Endothelial cell of umbilical vein (primary cell): ENCODE data around the gene MTMR4. TPM values are rescaled to one million over a fixed set of nuclear protein-coding genes. Genes with fewer than 3 reads are reported as not detected.

Experiments
- BruUV-seq: library from RNA; stranded (reverse); fragments of 400-500 nt; replicated peaks from 2 replicates; lab custom pipeline; 2021; lab: Mats Ljungman, UMichigan
- CTCF ChIA-PET: fragments of 300-600, 350-600 bp; sonication (Branson Sonifier 250); formaldehyde crosslinking; loops from one replicate; lab custom pipeline; 2021; ENCODE audit warnings: antibody characterized with exemption, inconsistent platforms; lab: Charles Lee
- POLR2A ChIA-PET: fragments of 300-600, 350-600 bp; sonication (Branson Sonifier 250); formaldehyde crosslinking; loops from one replicate; lab custom pipeline; 2021; ENCODE audit warnings: antibody characterized with exemption, inconsistent platforms; lab: Charles Lee
- DNase-seq: peaks from one replicate; pipeline ENCODE4 v3.0.0-alpha.2; 2011; ENCODE audit warnings: low read depth, low spot score
- FAIRE-seq: peaks from 2 replicates; lab custom pipeline; 2011; peaks lifted over from hg19 to GRCh38; lab: Jason Lieb, UNC
- H2AFZ ChIP-seq: 2 replicates; pipeline ENCODE4 v1.6.0; 2012; ENCODE audit warnings: low read depth, low read length, control low read depth, inconsistent platforms
- H3K27ac ChIP-seq: 2 replicates; pipeline ENCODE4 v1.5.1; 2011; ENCODE audit warnings: low read depth, mild to moderate bottlenecking, control low read depth, low read length, moderate library complexity; ENCODE audit not compliant: insufficient read depth
- H3K27me3 ChIP-seq, 2 experiments: 2 replicates each; pipeline versions ENCODE4 v1.6.0 to v1.6.1; 2011; ENCODE audit warnings: low read length in 2 of 2, mixed read lengths in 1 of 2; ENCODE audit not compliant: control insufficient read depth in 2 of 2, insufficient read depth in 2 of 2
- H3K36me3 ChIP-seq, 2 experiments: 2 replicates in 1 of 2; 3 replicates in 1 of 2; pipeline ENCODE4 v1.5.1; 2011; ENCODE audit warnings: low read length in 2 of 2, mild to moderate bottlenecking in 1 of 2, moderate library complexity in 1 of 2; ENCODE audit not compliant: control insufficient read depth in 2 of 2, insufficient read depth in 2 of 2; ENCODE audit errors: extremely low read depth in 1 of 2
- H3K4me1 ChIP-seq: 3 replicates; pipeline ENCODE4 v1.5.1; 2011; ENCODE audit warnings: mild to moderate bottlenecking, low read length; ENCODE audit not compliant: control insufficient read depth, insufficient read depth; ENCODE audit errors: extremely low read depth
- H3K4me2 ChIP-seq: 2 replicates; pipeline ENCODE4 v1.6.1; 2011; ENCODE audit warnings: low read length, control low read depth, mixed read lengths; ENCODE audit not compliant: insufficient read depth
- H3K4me3 ChIP-seq, 3 experiments: fragments of 200-600 bp in 1 of 3; sonication (generic), shearing (Covaris generic) in 1 of 3; replicated peaks in 1 of 3; 2 replicates each; pipeline ENCODE4 v1.5.1; 2011 to 2016; ENCODE audit warnings: control low read depth in 3 of 3, low read length in 3 of 3, mild to moderate bottlenecking in 2 of 3, inconsistent platforms in 1 of 3, low read depth in 1 of 3, moderate library complexity in 1 of 3; ENCODE audit not compliant: insufficient read depth in 1 of 3
- H3K79me2 ChIP-seq: 2 replicates; pipeline ENCODE4 v1.6.0; 2012; ENCODE audit warnings: low read length, inconsistent platforms; ENCODE audit not compliant: control insufficient read depth, insufficient read depth
- H3K9ac ChIP-seq: replicated peaks from 2 replicates; pipeline ENCODE3; 2011; ENCODE audit warnings: low read length, control low read depth; ENCODE audit not compliant: insufficient read depth; ENCODE audit errors: extremely low read depth
- H3K9me1 ChIP-seq: replicated peaks from 3 replicates; pipeline ENCODE4 v1.6.0; 2011; ENCODE audit warnings: mild to moderate bottlenecking, low read length; ENCODE audit not compliant: control insufficient read depth, insufficient read depth; ENCODE audit errors: extremely low read depth
- H3K9me3 ChIP-seq: replicated peaks from 2 replicates; pipeline ENCODE4 v1.5.1; 2012; ENCODE audit warnings: low read length, inconsistent platforms; ENCODE audit not compliant: control insufficient read depth, insufficient read depth
- H4K20me1 ChIP-seq: replicated peaks from 2 replicates; pipeline ENCODE3; 2011; ENCODE audit warnings: mild to moderate bottlenecking, low read length; ENCODE audit not compliant: control insufficient read depth, insufficient read depth; ENCODE audit errors: extremely low read depth
- CTCF ChIP-seq, 2 donors: IDR thresholded peaks; 1 replicate in 1 of 2; 2 replicates in 1 of 2; pipeline ENCODE4 v1.5.1; 2011; ENCODE audit warnings: low read length in 2 of 2, mild to moderate bottlenecking in 2 of 2, moderate library complexity in 2 of 2, control low read depth in 1 of 2, inconsistent platforms in 1 of 2, low read depth in 1 of 2; ENCODE audit not compliant: insufficient read depth in 1 of 2; ENCODE audit errors: extremely low read depth in 1 of 2
- EZH2 ChIP-seq: IDR thresholded peaks from 2 replicates; pipeline ENCODE4 v1.6.1; 2012; ENCODE audit warnings: borderline replicate concordance, low read depth, mild to moderate bottlenecking, moderate library complexity, low read length, inconsistent platforms; ENCODE audit not compliant: severe bottlenecking
- FOS ChIP-seq: IDR thresholded peaks from 2 replicates; pipeline ENCODE4 v1.6.1; 2011; ENCODE audit warnings: mild to moderate bottlenecking, low read length, moderate library complexity, borderline replicate concordance; ENCODE audit not compliant: insufficient read depth
- GATA2 ChIP-seq: IDR thresholded peaks from 2 replicates; pipeline ENCODE4 v1.7.0; 2011; ENCODE audit warnings: low read depth, mild to moderate bottlenecking, moderate library complexity, mixed read lengths, low read length; ENCODE audit not compliant: insufficient read length, insufficient read depth
- POLR2A ChIP-seq: IDR thresholded peaks from 2 replicates; pipeline ENCODE4 v1.6.1; 2012; ENCODE audit warnings: low read depth, mild to moderate bottlenecking, control low read depth, low read length
- POLR2AphosphoS5 ChIP-seq: IDR thresholded peaks from 2 replicates; pipeline ENCODE4 v1.6.1; 2012; ENCODE audit warnings: low read depth, mild to moderate bottlenecking, control low read depth, low read length, moderate library complexity; ENCODE audit not compliant: insufficient read depth
- dilution Hi-C: fragments of 300-500 bp; cut with MboI; formaldehyde crosslinking; loops from one replicate; pipeline ENCODE4 v1.15.0; 2019; ENCODE audit warnings: low sequenced_read_pairs; ENCODE audit not compliant: extremely low pct_ligation_motif_present
- intact Hi-C: fragments of 100-400 bp; cut with micrococcal nuclease; formaldehyde crosslinking; loops from one replicate; pipeline ENCODE4 v1.10.0; 2022
- polyA plus RNA-seq, 4 experiments: library from polyadenylated mRNA; depleted of rRNA in 3 of 4; stranded (reverse) in 3 of 4; unstranded in 1 of 4; fragments of >200 nt; gene quantifications; 2 replicates each; pipeline versions ENCODE4 v1.2.1 to v1.2.3, GENCODE V29; 2011 to 2012; ENCODE audit warnings: missing spikeins in 1 of 4
- total RNA-seq: library from RNA; stranded (reverse); gene quantifications from 2 replicates; pipeline ENCODE4 v1.2.3, GENCODE V29; 2021

Gene MTMR4
- total and polyA plus RNA-seq, 2 donors (not counting 3 experiments of a cell fraction or from before 2014, with no cell fraction given), result 25.1 to 41.0 TPM

- no peak for TF ChIP-seq POLR2AphosphoS5
- TF ChIP-seq GATA2, result no peak
- no peak for TF ChIP-seq FOS
- TF ChIP-seq EZH2, result no peak
- no peak for TF ChIP-seq POLR2A
- no peak for TF ChIP-seq CTCF (IDR thresholded peaks at IDR 0.05; ENCODE audit: extremely low read depth in 1 of 2, insufficient read depth in 1 of 2, low read depth in 1 of 2, low read length in 2 of 2)
- POLR2A ChIA-PET, result no interaction called here
Observed at GRCh38 chr17:58452738-58453137, 61.7 kb downstream of the MTMR4 start.

More at GRCh38 chr17:58452738-58453137, 61.7 kb downstream of the MTMR4 start:
- H3K4me2 ChIP-seq, result no peak overlapping the region
- no peak overlapping the region for H3K4me3 ChIP-seq
- no peaks in the 10 kb centered on the region for H3K36me3 ChIP-seq
- DNase-seq (no peak), FAIRE-seq (no peak)
- no peaks in the 10 kb centered on the region for H3K9me3 ChIP-seq
- H4K20me1 ChIP-seq, result no peaks in the 10 kb centered on the region
- intact Hi-C loops, result no loop called here
- H3K9ac ChIP-seq, result no peak overlapping the region
- dilution Hi-C loops, result no loop called here
- H3K9me1 ChIP-seq, result no peaks in the 10 kb centered on the region
- H3K27me3 ChIP-seq, result no peaks in the 10 kb centered on the region
- no TSS peak for BruUV-seq
- H3K4me1 ChIP-seq, result no peaks in the 10 kb centered on the region
- H2AFZ ChIP-seq, result no peak overlapping the region
- H3K79me2 ChIP-seq, result no peaks in the 10 kb centered on the region
- H3K27ac ChIP-seq, result no peak overlapping the region
- CTCF ChIA-PET, result interaction anchor here (0.8 to 0.9 kb wide), 2 partner anchors 35 to 135 kb away, joined by 3 read pairs; no protein-coding TSS in a partner anchor
